Stimulated activated CD4-positive, alpha-beta T cell treated with anti-CD3 and anti-CD28 coated beads, TNF-alpha, amount 100 ng/mL, for 4 hours (primary cell): ENCODE results near the gene PDE4DIP.
"Not testable (repeated sequence)": the region's sequence is repeated elsewhere in the genome, so short reads cannot be mapped to it uniquely, and the experiment has no call there.

Experiments used
- DNase-seq, 3 experiments: peaks; one replicate each; pipeline ENCODE4 v3.0.0-alpha.2; 2020; ENCODE audit warnings: low read depth in 3 of 3

PDE4DIP gene

GRCh38 chr1:148921047-148921446 lies 76.8 kb downstream of the PDE4DIP start:
- DNase-seq: not testable (repeated sequence)

DNA sequence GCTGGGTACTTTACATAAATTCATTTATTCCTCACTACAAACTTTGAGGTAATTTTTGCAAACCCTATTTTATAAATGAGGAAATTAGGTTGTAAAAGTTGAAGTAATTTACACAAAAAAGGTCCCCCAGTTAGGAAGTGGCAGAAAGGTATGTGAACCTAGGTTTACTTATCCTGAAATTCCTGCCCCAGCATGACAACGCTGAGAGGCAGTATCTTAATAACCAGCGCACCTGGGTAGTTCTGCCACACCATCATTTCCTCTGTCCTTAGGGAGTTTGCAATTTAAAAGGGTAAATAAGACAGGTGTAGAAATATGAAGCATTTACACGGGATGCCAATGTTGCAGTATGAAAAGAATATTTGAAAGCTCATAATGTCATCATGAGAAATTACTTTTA lies 79.6 kb downstream of the PDE4DIP start:
- not testable (repeated sequence) for DNase-seq

GRCh38 chr1:148927645-148928044 lies 83.4 kb downstream of the PDE4DIP start:
- not testable (repeated sequence) for DNase-seq

DNA sequence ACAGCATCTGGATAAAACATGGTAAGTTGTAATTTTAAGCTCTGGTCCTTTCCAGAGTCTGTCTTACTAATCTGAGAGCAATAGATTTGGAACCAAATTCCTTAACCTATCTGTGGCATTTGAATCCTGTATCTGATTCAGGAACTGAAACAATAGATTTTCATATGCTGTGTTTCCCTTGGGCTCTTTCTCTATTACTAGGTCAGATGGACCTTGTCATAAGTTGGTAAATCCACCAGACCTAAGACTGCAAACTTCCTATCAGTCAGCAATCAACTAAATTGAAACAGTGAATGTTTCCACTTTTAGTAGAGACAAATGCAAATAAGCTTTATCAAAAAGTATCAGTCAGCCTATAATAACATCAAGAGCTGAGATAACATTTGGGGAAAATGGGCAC lies 85.0 kb downstream of the PDE4DIP start:
- not testable (repeated sequence) for DNase-seq

DNA sequence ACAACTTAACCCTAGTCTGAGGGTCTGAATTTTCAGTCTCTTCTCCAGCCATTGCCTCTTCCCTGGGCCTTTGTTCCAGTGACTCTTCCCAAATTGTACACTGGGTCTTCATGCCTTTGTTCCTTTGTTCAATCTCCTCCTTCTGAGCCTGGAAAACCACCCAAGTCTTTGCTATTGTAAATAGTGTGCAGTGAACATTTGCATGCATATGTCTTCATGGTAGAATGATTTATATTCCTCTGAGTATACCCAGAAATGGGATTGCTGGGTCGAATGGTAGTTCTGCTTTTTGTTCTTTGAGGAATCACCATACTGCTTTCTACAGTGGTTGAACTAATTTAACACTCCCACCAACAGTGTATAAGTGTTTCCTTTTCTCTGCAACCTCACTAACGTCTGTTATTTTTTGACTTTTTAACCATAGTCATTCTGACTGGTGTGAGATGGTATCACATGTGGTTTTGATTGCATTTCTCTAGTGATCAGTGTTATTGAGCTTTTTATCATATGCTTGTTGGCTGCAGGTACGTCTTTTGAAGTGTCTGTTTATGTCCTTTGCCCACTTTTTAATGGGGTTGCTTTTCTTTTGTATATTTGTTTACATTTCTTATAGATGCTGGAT lies 91.3 kb downstream of the PDE4DIP start:
- not testable (repeated sequence) for DNase-seq

DNA sequence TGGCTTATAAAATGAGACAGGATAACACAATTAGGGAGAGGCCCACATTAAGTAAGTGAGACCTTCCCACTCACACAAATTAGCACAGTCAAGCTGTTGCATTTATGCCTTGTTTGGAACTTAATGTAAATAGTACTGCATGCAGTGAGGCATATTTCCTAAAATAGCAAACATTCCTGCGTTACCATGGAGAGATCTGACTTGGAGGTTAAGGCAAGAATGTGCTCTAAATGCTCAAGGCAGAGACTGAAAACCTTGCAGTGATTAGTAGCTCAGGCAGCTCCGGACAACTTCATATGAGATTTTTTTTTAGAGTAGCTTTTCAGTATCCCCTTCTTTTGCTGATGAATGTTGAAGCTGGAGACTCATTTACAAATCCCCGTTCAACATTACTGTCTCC lies 98.7 kb downstream of the PDE4DIP start:
- DNase-seq: not testable (repeated sequence)

- DNase-seq: not testable (repeated sequence)
Measured at GRCh38 chr1:148945130-148945529, 100.9 kb downstream of the PDE4DIP start.

- DNase-seq: not testable (repeated sequence)
Measured at GRCh38 chr1:148948768-148949167, 104.5 kb downstream of the PDE4DIP start.

- peak; percentile 32 to 47 (median 39) for DNase-seq
Measured at GRCh38 chr1:148951336-148952227, 107.4 kb downstream of the PDE4DIP start.

DNA sequence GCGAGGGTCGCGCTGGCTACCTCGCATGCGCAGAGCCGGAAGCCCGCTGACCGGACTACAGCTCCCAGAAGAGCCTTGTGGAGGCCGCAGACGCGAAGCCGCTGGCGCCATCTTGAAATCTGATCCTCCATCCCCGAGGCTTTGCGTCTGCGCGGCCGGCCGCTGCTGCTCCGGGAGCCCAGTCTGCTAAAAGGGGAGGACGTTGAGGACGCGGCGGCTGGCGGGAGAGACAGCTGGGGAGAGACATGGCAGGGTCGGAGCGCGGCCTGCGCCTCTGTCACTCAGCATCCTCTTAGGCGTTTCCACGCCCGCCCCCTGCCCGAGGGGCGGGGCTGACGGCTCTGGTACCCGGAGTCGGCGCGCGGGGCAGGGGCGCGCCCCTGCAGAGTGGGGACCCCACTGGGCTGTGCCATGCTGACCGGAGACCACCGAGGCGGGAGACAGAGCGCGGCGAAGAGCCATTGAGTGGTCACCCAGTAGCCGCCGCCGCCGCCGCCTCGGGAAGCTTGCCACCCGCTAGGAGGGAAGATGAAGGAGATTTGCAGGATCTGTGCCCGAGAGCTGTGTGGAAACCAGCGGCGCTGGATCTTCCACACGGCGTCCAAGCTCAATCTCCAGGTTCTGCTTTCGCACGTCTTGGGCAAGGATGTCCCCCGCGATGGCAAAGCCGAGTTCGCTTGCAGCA lies 108.2 kb downstream of the PDE4DIP start:
- peak; percentile 26 to 38 (median 28) for DNase-seq

GRCh38 chr1:148952938-148953616 lies 108.8 kb downstream of the PDE4DIP start:
- DNase-seq: not testable (repeated sequence)

DNA sequence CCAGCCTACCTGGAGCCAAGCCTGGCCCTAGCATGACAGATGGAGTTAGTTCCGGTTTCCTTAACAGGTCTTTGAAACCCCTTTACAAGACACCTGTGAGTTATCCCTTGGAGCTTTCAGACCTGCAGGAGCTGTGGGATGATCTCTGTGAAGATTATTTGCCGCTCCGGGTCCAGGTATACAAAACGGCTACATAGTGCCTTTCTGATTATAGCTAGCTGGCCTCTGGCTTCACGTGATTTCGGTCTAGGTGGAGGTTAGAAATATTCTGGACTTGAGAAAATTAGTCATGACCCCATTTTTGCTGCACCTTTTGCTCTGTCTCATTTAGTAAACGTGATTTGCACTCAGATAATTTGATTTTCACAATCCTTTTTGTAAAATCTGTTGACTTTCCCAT lies 109.5 kb downstream of the PDE4DIP start:
- not testable (repeated sequence) for DNase-seq

DNA sequence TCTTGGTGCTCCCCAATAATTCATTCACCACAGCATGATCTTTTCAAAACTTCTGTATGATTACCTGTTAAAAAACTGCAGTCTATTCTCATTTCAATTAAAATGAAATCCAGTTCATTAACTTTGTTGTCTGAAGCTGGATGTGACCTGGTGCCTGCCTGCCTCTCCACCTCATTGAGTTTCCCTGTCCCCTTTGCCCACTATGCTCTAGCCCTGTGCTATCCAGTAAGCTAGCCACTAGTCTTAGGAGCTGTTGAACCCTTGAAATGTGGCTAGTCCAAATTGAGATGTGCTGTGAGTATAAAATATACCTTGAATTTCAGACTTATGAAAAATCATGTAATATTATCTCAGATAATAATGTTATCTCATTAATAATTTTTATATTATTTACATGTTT lies 114.1 kb downstream of the PDE4DIP start:
- not testable (repeated sequence) for DNase-seq

DNA sequence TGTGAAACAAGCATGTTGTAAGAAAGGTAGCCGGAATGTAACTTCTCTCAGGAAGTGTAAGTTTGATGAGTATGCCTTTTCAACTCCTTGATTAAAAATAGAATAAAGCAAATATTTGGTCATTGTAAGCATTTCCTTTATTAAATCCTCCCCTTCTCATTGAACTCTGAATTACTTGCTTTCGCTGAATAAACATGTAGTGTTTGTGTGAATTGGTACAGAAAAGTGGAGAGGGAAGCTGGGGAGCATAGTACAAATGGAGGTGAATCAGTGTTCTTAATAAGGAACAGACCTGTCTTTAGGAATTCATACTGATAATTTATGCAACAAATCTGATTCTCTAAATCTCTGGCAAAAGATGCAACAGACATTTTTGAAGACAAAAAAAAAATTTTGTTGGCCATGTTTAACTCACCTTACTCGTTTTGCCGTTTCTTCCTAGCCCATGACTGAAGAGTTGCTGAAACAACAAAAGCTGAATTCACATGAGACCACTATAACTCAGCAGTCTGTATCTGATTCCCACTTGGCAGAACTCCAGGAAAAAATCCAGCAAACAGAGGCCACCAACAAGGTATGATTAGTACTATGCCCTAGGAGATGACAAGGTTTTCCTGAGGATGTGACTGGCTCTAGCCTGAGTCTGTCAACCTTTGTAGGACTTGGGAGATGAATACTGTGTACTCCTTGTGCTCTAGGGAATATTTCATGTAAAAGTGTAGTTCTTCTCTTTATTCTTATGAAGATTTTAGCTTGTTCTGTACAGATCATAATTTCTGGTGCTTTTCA lies 116.2 kb downstream of the PDE4DIP start:
- DNase-seq: not testable (repeated sequence)

DNA sequence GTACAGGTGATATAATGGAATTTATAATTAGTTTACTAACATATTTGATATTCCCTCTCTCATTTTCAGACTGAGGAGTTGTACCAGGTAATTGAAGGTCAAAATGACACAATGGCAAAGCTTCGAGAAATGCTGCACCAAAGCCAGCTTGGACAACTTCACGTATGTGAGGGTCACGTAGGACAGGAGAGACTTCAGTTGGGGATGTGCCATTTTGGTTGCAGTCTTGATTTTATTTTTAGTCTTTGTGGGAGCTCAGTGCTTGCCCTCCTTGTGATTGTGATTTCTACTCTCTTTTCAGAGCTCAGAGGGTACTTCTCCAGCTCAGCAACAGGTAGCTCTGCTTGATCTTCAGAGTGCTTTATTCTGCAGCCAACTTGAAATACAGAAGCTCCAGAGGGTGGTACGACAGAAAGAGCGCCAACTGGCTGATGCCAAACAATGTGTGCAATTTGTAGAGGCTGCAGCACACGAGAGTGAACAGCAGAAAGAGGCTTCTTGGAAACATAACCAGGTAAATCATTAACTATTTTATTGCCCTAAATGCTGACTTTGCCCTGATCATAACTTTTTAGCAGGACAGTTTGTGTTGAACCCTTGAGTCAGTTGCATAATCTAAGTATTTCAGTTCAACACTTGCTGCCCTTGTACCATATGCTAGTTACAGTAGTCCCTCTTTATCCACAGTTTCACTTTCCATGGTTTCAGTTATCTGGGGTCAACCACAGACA lies 118.1 kb downstream of the PDE4DIP start:
- not testable (repeated sequence) for DNase-seq

DNA sequence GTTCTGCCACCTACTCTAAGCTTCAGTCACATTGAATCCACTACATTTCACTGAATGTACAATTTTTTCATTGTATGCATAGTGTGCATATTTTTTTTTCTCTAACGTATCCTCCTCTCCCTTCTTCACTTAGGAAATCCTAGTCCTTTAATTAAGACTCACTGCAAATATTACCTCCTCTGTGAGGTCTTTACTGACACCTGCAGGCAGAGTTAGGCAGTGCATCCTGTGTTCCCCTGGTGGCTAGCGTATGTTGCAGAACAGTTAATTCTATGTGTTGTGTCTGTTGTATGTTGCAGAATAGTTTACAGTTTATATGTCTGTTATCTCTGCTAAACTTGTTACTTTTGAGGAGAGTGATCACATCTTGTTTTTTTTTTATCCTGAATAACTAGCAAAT lies 121.9 kb downstream of the PDE4DIP start:
- not testable (repeated sequence) for DNase-seq

DNA sequence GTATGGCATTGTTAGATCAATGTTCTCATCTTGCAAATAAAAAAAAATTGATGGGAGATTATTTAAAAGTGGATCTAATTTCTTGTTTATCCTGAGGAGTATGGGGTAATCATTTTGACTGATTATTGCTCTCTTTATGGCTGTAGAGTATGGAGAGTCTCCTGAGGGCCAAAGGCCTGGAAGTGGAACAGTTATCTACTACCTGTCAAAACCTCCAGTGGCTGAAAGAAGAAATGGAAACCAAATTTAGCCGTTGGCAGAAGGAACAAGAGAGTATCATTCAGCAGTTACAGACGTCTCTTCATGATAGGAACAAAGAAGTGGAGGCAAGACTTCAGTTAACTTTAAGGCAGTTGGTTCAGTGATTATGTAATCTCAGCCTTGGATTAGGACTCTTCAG lies 123.4 kb downstream of the PDE4DIP start:
- not testable (repeated sequence) for DNase-seq

DNA sequence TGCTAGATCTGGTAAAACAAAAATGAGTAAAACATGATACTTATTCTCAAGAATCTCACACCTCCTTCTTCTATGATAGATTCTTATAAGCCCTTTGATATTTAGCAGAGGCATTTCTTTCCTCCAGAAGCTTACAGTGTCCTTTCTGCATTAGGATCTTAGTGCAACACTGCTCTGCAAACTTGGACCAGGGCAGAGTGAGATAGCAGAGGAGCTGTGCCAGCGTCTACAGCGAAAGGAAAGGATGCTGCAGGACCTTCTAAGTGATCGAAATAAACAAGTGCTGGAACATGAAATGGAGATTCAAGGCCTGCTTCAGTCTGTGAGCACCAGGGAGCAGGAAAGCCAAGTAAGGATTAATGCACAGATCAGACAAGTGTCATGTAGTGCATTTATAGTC lies 124.5 kb downstream of the PDE4DIP start:
- not testable (repeated sequence) for DNase-seq

DNA sequence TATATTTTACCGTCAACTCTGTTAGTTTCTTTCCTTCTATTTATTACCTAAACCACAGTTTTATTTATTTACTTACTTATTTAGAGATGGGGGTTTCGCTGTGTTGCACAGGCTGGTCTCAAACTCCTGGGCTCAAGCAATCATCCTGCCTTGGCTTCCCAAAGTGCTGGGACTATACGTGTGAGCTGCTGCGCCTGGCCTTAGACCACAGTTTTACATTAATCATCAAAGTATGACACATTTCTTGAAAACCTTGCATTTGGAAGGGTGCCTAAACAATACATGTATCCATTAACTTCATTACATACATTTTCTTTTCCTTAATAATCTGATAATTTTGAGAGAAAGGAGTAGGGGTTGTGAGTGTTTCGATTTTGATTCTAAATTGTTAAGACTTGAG lies 124.9 kb downstream of the PDE4DIP start:
- DNase-seq: not testable (repeated sequence)

GRCh38 chr1:148975453-148975852 lies 131.2 kb downstream of the PDE4DIP start:
- not testable (repeated sequence) for DNase-seq
